GM12872 (cell line): Measurements from ENCODE around the gene IL12RB2.

ENCODE experiments used
- TF ChIP-seq, protein P1 (sequence below): IDR thresholded peaks from 3 replicates; pipeline ENCODE4 v1.5.1; 2011; ENCODE audit warnings: low read depth, mild to moderate bottlenecking, low read length, moderate library complexity; ENCODE audit not compliant: insufficient read depth

IL12RB2 gene

DNA sequence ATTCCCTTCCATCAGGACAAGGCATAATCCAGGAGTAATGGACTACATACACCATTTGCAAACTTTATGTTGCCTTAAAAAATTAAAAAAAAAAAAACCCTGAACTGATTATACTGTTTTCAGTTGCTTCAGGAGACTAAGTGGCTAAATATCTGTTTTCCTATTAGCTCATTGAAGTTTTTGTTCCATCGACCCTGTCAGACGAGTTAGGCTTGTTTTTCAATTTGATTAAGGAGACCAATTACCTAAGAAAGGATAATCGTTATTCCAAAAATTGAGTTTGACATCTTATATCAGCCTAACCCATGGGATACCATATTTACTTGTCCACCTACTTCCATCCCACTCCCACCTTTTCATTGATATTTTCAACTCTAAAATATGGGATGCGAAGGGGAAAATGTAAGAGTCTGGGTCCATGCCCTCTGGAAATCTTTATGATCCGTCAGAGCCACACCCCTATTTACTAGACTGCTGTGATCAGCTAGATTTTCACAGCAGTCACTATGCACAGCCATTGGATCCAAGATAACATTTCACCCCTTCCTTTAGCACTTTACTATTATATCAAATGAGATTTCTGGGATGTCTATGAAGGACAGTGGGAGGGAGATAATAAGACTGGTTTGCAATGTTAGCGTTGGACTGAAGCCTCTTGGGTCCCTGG, 41.0 kb downstream of the IL12RB2 start:
- TF ChIP-seq, protein P1, sequence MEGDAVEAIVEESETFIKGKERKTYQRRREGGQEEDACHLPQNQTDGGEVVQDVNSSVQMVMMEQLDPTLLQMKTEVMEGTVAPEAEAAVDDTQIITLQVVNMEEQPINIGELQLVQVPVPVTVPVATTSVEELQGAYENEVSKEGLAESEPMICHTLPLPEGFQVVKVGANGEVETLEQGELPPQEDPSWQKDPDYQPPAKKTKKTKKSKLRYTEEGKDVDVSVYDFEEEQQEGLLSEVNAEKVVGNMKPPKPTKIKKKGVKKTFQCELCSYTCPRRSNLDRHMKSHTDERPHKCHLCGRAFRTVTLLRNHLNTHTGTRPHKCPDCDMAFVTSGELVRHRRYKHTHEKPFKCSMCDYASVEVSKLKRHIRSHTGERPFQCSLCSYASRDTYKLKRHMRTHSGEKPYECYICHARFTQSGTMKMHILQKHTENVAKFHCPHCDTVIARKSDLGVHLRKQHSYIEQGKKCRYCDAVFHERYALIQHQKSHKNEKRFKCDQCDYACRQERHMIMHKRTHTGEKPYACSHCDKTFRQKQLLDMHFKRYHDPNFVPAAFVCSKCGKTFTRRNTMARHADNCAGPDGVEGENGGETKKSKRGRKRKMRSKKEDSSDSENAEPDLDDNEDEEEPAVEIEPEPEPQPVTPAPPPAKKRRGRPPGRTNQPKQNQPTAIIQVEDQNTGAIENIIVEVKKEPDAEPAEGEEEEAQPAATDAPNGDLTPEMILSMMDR, result no peak

DNA sequence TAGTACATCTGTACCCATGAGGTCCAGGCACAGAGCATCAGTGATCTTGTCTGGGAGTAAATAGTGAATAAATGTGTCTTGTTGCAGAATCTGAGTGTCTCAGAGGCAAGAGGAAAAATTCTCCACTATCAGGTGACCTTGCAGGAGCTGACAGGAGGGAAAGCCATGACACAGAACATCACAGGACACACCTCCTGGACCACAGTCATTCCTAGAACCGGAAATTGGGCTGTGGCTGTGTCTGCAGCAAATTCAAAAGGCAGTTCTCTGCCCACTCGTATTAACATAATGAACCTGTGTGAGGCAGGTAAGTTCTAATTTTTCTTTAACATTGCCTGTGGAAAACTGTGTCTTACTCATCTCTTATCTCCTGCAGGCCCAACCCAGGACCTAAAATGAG, 43.1 kb downstream of the IL12RB2 start:
- TF ChIP-seq, protein P1, result no peak

DNA sequence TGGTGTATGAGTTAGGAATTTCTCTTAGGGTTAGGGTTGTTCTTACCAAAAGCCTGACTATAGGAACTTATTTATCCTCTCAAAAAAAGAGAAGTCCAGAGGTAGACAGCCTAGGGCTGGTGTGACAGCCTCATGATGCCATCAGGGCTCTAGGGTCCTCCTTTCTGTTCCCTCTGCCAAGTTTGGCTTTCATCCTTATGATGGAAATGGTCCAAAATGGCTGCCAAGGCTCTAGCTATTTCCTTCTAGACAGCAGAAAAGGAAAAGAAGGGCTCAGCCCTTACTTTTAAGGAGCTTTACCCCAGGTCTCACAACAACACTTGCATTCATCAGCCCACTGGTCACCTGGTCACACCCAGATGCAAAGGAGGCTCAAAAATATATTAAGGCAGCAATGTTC, 44.5 kb downstream of the IL12RB2 start:
- TF ChIP-seq, protein P1, result no peak

DNA sequence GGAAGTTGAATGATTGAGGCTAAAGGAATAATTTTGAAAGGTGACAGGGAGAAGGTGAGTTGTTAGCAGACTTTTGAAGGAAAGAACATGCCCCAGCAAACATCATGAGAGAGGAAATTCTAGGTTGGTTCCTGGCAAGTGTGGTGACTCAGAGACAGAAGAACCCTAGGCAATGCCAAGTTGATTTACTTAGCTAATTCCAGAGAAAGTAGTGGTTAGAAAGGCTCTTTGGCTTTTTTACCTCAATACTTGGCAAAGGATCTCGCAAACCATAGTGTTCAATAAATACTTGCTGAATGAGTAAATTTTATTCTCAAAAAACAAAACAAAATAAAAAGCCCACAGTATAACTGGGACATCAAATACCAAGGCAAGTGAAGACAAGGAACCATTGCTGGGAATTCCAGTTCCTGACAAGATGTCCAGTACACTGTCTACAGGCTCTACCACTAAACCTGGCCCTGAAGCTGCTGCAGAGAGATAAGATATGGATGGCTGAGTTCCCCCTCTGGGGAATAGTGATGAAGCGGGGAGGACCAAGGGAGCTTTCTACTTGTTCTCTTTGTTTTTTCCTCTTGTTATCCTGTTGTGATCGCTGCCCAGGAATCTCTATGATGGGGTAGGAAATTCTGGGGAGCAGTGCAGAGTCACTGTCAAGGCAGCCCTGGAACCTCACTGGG, 48.2 kb downstream of the IL12RB2 start:
- TF ChIP-seq, protein P1, result no peak

DNA sequence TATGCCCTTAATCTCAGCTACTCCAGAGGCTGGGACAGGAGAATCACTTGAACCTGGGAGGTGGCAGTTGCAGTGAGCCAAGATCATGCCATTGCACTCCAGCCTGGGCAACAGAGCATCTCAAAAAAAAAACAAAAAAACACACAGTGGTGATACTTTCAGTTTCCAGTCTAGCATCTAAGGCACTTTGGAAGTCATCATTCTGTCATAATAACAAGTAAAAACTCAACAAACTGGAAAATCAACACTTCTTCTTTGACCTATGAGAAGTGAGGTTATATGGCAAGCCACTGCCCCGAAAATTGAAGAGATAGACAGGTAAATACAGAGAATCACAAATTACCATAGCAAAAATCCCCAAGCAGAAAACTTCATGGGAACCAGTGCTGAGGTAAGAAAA, 51.9 kb downstream of the IL12RB2 start:
- TF ChIP-seq, protein P1, result no peak

DNA sequence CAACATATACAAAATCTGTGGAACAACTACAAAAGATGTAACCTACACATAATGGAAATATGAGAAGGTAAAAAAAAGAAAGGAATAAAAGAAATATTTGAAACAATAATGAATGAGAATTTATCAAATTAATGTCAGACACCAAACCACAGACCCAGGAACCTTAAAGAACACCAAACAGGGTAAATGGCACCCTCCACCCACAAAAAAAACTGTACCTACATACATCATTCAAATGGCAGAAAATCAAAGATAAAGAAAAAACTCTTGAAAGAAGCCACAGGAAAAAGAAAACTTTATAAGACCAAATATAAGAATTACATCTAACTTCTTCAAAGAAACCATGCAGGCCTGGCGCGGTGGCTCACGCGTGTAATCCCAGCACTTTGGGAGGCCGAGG, 54.0 kb downstream of the IL12RB2 start:
- TF ChIP-seq, protein P1, result no peak

DNA sequence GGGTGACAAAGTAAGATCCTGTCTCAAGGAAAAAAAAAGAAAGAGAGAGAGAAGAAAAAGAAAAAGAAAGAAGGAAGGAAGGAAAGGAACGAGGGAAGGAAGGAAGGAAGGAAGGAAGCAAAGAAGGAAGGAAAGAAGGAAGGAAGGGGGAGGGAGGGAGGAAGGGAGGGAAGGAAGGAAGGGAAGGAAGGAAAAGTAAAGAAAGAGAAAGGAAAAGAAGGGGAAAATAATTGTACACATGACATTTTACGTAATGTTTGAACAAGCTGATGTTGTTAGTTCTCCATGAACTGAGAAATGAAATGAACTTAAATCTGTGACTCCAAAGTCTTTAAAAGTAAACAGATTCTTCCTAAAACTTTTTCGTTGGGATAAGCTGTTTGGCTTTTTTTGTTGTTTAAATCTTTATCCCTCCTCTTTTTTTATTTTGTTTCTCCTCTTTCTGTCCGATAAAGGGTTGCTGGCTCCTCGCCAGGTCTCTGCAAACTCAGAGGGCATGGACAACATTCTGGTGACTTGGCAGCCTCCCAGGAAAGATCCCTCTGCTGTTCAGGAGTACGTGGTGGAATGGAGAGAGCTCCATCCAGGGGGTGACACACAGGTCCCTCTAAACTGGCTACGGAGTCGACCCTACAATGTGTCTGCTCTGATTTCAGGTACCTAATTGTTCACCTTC, 59.8 kb downstream of the IL12RB2 start:
- TF ChIP-seq, protein P1, result no peak
